NCI-H2029 (cell line): ENCODE data around the gene ARTN.

Source experiments
- DNase-seq: peaks from one replicate; lab custom pipeline; 2025; lab: John Stamatoyannopoulos, UW

Gene ARTN

DNA sequence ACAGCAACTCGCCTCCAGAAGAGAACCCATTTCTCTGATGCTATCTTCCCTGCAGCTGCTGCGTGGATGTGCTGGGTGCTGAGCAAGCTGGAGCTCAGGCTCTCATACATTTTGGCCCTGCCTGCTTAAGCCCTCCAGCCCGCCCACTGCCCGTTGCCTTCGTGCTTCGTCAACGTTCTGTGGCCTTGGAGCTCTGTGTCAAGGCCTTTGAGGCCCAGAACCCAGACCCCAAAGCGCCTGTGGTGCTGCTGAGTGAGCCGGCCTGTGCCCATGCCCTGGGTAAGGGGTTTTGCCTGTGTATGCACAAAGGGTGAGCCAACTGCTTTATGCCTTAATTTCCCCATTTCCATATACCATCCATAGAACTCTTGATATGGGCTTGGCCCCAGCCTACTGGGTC, 37.3 kb downstream of the ARTN start:
- DNase-seq, result no peak

GRCh38 chr1:43971336-43971980, 37.9 kb downstream of the ARTN start:
- DNase-seq, result no peak

DNA sequence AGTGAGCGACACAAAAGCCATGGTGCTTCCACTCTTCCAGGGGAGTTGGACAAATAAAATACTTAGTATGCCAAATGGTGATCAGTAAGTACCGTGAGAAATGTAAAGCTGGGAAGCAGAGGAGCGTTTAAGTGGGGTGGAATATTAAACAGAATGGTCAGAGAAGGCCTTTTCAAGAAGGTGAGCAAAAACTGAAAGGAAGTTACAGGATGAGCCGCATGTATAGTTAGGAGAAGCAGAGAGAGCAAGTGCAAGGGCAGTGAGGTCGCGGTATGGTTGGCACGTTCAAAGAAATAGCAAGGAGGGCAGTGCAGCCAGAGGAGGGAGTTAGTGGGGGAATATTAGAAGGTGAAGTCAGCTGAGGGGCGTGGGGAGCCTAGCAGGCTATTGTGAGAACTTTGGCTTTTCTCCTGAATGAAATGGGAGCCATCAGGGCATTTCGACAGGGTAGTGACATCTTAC, 40.4 kb downstream of the ARTN start:
- no peak for DNase-seq

- DNase-seq, result peak; percentile 99
Measured at GRCh38 chr1:43974443-43975248, 41.0 kb downstream of the ARTN start, which contains the start of gene ATP6V0B. ATP6V0B (plus strand) TSS chr1:43974960; CDS start chr1:43975041, 81 bp downstream.

DNA sequence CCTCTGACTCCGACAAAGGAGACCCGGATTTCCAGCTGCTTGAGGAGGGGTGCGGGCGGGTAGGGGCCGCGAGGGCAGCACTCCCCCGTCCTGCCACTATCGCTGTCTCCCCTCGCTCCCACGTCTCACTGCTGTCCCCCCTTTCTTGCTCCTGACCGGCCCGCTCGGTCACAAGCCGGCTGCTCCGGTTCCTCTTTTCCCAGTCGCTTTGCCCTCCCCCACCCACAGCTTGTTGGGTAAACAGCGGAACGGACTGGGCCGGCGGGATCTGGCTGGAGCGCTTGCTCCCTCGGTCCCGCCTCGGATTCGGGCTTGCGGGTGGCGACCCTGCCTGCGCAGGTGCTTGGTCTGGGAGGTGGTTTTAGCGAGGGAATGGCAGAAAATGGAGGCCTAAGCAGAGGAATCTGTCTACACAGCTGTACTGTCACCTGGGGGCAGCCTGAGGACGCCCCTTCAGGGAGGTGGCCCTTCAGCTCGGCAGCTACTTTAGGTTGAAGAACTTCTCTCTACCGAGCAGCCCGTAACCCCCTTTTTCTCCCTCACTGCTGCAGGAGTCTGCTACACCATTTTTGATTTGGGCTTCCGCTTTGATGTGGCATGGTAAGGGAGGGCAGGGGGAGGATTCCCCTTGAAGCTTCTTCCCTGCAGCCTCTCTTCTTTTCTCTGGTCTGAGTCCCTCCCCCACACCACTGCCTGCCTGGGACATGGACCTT, 41.8 kb downstream of the ARTN start:
- peak; percentile 82 for DNase-seq

- DNase-seq, result no peak
Measured at GRCh38 chr1:43976045-43976444, 42.4 kb downstream of the ARTN start.

DNA sequence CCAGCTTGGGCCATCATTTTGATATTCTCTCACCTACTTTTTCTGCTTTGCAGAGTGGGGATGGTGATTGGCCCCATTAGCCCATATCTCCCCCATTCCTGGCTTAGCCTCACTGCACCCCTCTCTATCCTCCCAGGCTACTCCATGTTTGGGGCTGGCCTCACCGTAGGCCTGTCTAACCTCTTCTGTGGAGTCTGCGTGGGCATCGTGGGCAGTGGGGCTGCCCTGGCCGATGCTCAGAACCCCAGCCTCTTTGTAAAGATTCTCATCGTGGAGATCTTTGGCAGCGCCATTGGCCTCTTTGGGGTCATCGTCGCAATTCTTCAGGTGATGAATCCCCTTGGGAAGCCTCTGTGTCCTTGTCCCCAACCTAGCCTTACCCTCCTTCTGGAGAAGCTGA, 43.3 kb downstream of the ARTN start:
- DNase-seq, result no peak

GRCh38 chr1:43977376-43978263, 44.0 kb downstream of the ARTN start:
- no peak for DNase-seq

DNA sequence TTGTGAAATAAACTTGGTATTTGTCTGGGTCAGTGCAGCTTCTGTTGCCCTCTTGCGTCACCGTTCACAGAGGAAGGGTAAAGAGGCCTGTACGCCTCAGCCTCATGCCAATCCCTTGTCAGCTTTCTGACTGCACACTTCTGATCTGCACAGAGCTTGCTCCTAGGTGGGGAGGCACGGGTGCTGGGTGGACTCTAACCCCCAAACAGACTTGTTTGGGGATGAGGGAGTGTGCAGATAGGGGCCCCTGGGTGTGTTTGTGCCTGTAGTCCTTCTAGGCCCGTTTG, 44.6 kb downstream of the ARTN start:
- no peak for DNase-seq

DNA sequence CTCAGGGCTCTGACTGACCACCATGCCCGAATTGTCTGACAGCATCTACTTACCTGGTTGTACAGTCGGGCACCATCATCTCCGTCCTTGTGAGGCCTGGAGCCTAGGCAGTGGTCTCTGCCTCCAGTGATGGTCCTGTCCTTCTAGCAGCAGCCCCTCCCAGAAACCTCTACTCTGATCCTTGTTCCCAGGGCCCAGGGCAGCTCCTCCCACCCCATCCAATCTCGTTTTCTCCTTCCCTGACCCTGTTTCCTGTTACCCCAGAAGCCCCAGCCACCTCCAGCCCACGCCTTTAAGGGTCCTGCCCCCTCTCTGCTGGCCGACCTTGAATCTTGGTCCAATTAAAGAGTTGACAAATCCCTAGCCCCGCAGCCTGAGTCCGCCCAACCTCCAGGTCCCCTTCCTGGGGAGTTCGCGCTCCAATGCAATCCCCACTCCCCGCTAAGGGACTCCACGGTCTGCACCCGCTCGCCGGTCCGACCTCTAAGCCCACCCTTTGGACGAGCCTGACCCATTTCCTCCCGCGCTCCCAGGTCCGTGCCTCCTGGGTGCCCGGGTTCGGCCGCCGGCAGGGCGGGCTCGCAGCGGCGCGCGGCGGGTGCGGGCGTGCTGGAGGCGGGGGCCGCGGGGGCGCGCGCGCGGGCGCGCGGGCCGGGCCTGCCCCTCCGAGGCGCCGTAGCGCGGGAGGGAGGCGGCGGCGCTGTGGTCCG, 45.1 kb downstream of the ARTN start, which contains the start of gene B4GALT2:
Gene B4GALT2, plus strand, starts transcription at position 660 of the 710 bp plus-strand sequence. CDS start 1,951 bp downstream, outside the sequence.
- DNase-seq, result peak; percentile 58

DNA sequence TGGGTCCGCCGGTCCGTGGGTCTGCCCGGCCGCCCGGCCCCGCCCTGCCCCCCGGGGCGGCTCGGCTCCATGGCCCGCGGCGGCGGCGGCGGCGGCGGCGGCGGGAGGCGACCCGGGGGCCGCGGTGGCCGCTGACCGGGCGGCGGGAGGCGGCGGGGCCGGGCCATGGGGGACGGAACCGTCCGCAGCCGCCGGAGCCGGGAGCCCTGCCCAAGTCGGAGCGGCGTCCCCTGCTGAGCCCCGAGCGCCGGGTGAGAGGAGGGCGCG, 45.6 kb downstream of the ARTN start:
- no peak for DNase-seq

GRCh38 chr1:43979528-43980254, 46.1 kb downstream of the ARTN start:
- DNase-seq, result no peak

DNA sequence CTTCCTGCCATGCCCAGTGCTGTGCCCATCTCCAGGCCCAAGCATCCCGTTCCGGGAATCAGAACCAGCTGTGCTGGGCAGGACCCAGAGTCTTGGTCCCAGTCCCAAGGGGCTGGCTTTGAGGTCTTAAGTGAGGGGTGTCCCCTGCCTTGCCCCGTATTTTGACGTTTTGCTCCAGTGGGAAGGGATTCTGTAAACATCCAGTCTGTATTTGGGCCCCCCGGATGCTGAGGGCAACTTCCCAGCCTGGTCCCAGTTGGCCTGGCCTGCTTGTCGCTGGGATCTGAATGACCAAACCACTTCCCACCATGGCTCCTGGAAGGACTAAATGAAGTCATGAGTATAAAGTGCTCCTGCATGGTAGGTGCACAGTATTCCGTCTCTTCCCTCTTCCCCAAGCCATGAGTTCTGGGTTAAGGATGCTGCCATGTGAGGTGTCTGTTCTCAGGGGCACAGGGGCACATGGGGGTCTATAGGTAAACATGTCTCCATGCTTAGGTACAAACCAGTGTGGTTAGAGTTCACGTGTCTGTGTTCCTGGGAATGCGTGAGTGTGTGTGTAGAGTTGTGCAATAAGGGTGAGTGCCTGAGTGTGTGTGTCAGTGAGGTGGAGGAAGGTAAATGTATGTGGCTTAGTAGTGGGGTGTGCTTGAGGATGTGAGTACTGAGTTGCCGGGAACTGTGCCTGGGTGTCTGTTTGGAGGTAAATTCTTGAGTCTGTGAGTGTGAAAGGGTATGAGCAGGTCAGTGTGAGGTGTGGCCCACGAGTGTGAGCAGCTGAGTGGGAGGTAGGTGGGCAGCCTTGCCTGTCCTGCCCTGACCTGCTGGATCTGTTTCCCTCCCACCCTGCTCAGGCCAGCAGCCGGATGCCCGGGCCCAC, 46.9 kb downstream of the ARTN start:
- DNase-seq, result no peak

- no peak for DNase-seq
Measured at GRCh38 chr1:43981135-43981491, 47.5 kb downstream of the ARTN start.

GRCh38 chr1:43981636-43982035, 48.0 kb downstream of the ARTN start:
- no peak for DNase-seq

- DNase-seq, result no peak
Measured at GRCh38 chr1:43982241-43982640, 48.6 kb downstream of the ARTN start.

GRCh38 chr1:43982808-43983207, 49.2 kb downstream of the ARTN start:
- DNase-seq, result no peak

DNA sequence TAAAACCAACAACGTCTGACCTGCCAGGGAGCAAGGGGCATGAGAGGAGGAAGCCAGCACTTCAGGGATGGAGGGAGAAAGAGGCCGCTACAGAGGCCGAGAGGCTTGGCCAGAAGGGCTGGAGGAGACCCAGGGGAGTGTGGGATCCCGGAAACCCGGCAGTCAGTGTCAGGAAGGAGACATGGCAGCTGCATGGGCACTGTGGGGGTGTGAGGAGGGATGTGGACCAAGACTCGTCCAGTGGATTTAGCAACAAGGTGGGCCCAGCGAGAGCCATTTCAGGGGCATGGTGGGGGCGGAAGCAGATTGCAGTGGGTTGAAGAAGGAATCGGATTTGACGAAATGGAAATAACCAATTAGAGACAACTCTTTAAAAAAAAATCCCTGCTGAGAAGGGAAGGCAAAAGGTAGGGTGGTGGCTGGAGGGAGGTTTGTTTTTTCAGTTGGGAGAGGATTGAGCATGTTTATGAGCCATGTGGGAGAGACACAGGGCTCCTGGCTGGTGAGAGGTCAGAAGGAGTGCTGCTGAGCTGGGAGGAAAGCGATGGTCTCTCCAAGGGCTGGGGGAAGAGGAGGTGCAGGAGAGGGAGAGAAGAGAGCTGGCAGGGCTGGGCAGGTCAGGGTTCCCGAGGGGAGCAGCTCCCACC, 49.8 kb downstream of the ARTN start:
- DNase-seq, result no peak

- DNase-seq, result no peak
Measured at GRCh38 chr1:43984855-43985254, 51.3 kb downstream of the ARTN start.
